IPS-18c (cell line): ENCODE data around the gene CALR.
A peak's percentile ranks its signal among the peaks of the same experiment; 100 is the strongest.
"Not testable (repeated sequence)": the region's sequence is repeated elsewhere in the genome, so short reads cannot be mapped to it uniquely, and the experiment has no call there.

Experiments used
- H3K4me3 ChIP-seq: 2 replicates; pipeline ENCODE4 v1.7.0; 2013; ENCODE audit warnings: low read depth, mild to moderate bottlenecking, low read length, moderate library complexity; ENCODE audit not compliant: insufficient read depth
- H3K9me3 ChIP-seq: one replicate; pipeline ENCODE4 v1.6.1; 2013; ENCODE audit warnings: mild to moderate bottlenecking, low read length, moderate library complexity; ENCODE audit not compliant: control insufficient read depth, insufficient read depth

Gene CALR

DNA sequence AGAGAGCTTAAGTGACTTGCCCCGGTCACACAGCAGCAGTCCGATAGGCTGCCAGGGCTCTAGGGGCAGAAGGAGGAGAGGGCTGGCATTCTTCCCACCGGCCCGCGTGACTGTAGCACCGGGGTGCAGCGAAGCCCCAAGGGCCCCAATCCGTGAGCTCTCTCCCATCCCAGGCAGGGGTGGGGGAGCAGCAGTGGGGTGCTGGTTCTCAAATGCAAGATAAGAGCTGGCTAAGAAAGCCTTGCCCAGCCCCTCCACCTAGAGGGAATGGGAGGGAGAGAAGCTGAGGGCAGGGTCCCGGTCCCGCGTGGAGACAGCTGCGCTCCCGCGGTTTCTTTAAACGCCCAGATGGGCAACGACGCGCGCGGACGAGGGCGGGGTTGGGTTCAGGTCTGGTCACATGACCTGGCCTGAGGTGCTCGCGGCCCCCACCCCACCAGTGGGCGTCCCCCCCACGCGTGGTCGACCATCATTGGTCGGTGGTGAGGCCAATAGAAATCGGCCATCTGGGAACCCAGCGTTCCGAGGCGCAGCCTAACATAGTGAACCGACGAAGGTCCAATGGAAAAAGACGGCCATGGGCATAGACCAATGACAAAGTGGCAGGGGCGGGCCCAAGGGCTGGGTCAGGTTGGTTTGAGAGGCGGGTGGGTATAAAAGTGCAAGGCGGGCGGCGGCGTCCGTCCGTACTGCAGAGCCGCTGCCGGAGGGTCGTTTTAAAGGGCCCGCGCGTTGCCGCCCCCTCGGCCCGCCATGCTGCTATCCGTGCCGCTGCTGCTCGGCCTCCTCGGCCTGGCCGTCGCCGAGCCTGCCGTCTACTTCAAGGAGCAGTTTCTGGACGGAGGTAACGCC, at the start of gene CALR:
Gene CALR, plus strand, starts transcription at position 683 of the 852 bp plus-strand sequence. Its CDS starts 71 bp downstream, at position 754.
- peak within 1 kb of the TSS; percentile 99 for H3K4me3 ChIP-seq

DNA sequence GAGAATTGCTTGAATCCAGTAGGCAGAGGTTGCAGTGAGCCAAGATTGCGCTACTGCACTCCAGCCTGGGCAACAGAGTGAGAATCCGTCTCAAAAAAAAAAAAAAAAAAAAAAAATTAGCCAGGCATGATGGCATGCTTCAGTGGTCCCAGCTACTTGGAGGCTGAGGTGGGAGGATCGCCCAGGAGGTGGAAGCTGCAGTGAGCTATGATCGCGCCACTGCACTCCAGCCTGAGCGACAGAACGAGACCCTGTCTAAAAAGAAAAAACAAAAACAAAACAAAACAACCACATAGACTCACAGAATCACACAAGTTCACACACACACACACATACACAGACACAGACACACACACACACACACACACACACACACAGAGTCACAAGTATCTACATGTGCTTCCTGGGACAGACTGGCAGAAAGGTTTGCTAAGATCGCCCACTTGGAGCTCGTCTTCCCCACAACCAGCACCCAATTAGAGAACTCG, 48.1 kb upstream of the CALR start:
- H3K9me3 ChIP-seq, result not testable (repeated sequence)

More for the DNA sequence above, at the start of gene CALR:
- H3K9me3 ChIP-seq, result no peaks in the 10 kb centered on the region

DNA sequence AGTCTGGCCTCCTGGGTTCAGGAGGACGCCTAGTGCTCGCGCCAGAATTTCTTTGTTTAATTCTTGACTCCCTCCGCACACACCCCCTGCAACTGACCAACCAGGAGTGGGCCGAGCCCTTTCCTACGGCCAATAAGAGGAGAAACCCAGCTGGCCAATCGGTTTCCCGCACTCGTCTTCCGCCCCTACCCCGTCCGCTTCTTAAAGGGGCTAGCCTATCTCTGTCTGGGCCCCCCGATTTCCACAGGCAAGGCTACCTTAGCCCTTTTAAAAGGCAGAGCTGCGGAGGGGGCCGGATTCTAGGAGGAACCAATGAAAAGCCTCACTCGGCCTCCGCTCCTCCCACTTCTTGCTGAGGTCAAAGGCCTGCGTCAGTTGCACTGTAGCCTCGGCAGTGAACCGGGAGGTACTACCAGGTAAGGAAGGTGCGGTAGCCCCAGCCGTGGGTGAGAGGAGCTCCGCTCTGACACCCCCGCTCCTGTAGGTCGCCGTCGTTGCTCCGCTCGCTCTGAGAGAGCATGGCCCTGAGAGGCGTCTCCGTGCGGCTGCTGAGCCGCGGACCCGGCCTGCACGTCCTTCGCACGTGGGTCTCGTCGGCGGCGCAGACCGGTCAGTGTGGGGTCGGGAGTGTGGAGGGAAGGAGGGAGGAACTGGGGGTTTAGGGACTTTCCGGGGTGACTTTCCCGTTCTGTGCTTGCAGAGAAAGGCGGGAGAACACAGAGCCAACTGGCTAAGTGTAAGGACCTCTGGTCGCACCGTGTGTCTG, 47.4 kb upstream of the CALR start, which contains the start of gene GCDH:
Gene GCDH, plus strand, starts transcription at position 374 of the 766 bp plus-strand sequence. Its CDS starts 145 bp downstream, at position 519.
- Histone ChIP-seq H3K9me3 (no peaks in the 10 kb centered on the region), H3K4me3 (peak within 1 kb of the TSS; percentile 99)

More for the DNA sequence above, 48.1 kb upstream of the CALR start:
- peak overlapping the region; percentile 31; the same call in 1 of the 2 replicates for H3K4me3 ChIP-seq

DNA sequence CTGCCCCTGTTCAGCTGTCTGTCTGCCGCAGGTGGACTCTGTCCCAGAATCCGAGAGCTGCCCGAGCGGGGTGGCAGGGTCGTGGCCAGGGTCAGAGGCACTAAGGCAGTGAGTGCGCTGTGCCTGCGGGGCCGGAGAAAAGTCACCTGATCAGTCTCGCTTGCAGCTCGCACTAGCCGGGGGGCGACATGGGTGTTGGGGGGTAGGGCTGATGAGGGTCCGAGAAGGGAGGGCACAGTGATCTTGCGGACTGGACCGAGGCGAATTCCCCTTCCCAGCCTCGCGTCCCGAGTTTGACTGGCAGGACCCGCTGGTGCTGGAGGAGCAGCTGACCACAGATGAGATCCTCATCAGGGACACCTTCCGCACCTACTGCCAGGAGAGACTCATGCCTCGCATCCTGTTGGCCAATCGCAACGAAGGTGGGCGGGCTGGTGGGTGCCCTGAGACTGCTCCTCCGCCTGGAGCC, 46.8 kb upstream of the CALR start:
- Histone ChIP-seq H3K9me3 (no peaks in the 10 kb centered on the region), H3K4me3 (peak overlapping the region; percentile 99)

DNA sequence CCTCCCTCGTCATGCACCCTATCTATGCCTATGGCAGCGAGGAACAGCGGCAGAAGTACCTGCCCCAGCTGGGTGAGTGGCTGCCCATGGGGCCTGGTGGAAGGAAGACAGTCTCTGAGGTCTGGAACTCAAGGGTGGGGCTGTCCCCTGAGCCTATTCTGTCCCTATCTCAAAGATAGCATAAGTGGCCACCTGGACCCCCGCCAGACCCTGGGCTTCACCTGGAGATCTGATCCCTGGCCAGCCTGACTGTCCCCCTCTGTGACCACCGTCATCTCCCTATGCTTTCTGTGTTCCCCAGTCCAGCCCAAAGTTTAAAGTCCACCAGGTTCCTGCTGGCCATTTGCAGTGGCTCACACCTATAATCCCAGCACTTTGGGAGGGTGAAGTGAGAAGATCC, 44.8 kb upstream of the CALR start:
- no peaks in the 10 kb centered on the region for H3K9me3 ChIP-seq
- H3K4me3 ChIP-seq, result no peak overlapping the region

DNA sequence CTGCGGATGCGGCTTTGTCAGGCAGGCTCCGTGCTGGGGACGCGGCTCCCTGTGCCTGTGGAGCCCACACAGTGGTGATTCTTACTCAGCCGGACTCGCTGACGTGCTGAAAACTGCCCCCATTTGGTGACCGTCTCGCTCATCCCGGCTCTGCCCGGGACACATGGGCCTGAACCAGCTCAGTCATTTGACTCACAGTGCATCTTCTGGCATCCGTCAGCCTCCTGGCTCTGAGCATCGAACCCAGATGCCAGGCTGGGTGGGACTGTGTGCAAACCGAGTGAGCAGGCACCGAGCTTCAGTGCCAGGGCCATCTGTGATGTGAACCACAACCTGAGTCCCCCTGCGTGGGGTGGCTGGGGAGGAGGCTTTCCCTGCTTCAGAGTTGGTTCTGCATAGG, 41.9 kb upstream of the CALR start:
- Histone ChIP-seq H3K4me3 (no peak overlapping the region), H3K9me3 (no peaks in the 10 kb centered on the region)

DNA sequence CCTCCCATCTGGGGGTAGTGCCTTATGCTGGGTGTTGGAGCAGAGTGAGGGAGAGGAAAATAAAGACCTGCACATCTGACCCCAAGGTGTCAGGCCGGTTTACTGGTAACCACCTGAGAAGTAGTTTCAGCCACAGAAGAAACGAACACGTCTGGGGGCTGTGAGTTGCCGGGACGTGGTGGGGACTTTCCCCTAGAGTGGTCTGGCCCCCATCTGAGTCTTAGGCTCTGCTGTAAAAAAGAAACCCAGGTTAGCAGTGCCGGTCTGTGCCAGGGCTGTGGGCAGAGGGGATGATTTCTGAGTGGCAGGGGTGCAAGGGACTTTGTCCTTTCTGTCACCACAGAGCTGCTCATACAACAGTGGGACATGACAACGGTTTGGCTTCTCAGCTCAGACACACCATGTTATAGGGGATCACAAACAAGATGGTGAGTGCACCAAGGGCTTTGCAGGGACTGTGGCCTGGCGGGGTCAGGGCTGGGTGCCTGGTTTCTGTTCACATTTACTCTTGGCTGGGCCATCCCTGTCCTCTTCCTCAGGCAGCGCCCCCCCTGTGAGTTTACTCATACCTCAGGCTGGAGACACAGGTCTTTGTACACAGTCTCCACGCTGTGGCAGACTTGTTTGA, 38.4 kb upstream of the CALR start:
- H3K9me3 ChIP-seq, result no peaks in the 10 kb centered on the region
- no peak overlapping the region for H3K4me3 ChIP-seq

DNA sequence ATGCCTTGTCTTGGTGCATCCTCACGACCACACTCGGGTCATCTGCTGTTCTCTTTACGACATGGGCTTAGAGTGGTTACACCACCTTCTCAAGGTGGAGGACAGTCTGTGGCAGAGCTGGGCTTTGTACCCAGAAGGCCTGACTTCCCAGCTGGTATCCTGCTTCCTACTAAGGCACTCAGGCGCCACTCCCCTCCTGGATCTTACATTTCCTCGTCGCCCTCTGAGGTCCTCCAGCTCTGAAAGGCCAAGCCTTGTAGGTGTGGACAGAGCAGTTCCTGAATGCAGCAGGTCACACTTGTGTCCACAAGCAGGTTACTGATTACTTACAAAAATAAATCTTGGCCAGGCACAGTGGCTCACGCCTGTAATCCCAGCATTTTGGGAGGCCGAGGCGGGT, 31.2 kb upstream of the CALR start:
- Histone ChIP-seq H3K9me3 (no peaks in the 10 kb centered on the region), H3K4me3 (no peak overlapping the region)

DNA sequence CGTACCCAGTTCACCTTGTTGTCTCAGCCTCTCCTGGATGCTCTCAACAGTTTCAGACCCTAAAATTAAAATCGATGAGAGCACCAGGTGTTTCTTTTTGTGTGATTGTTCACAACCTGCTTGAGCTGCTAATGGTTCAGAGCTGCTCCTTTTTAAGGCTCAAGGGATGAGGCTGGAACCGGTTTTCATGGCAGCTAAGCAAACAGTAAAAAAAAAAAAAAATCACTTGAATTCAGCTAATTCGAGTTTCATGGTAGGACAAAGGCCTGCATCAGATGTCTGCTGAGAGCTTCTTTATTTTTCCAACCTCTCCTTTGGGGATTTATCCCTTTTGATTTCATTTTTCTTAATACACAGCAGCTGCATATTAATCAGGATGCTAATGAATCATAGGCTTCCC, 25.8 kb upstream of the CALR start:
- no peak overlapping the region for H3K4me3 ChIP-seq

DNA sequence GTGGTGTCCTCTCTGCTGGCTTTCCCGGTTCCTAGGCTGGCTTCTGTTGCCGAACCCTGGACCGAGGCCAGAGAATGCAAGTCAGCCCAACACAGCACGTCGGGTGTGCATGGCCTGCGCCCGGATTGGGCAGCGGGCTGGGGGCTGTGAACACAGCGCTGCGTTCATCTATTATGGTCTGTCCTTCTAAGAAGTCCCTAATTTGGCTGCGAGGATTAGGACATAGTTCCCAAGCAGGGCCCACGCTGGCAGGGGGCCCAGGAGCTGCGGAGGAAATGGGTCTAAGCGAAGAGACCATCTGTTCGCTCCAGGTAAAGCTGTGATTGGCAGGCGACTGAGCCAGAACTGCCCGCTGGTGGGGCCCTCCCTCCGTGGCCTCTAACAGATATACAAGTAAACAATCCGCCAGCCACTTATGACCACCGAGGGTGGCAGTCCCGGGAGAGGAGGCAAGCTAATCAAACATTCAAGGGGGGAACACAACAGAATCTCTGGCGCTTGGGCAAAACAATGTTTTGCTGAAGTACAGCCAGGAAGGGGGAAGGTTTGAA, 25.3 kb upstream of the CALR start:
- peak overlapping the region; percentile 31 for H3K4me3 ChIP-seq

More for the DNA sequence above, 25.8 kb upstream of the CALR start:
- H3K9me3 ChIP-seq, result no peaks in the 10 kb centered on the region

DNA sequence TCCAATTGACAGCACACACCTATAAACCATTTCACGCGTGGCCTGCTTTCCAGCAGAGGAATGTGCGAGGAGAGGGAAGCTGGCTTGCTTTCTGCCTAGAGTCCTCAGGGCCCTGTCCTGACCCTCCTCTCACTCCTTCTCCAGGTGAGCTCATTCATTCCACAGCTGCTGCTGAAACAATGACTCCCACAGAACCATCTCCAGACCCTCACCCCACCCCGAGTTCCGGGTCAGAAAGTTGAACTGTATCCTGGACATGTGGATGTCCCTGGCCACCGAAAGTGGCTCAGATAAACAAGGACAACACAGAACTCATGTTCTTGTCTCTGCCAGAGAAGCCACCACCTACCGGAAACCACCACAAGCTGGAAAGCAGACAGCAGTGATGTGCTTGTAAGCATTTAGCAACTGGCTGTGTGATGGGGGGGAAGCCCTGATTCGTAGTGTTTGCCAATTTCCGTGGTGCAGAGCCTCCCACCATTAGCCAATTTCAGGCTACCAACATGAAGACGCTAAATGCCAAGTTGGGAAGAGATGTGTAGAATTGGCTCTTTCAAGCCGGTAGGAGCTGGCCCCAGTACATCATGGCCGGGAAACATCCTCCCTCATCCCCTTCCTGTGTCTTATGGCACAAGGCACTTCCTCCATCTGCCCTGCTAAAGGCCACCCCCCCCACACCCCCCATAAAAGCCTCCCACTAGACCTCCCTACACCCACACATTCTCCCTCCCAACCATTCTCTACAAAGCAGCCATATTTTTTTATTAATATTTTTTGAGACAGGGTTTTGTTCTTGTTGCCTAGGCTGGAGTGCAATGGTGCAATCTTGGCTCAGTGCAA, 24.3 kb upstream of the CALR start:
- H3K9me3 ChIP-seq, result peaks cover 4% of the 10 kb centered on the region
- no peak overlapping the region for H3K4me3 ChIP-seq

More for the DNA sequence above, 25.3 kb upstream of the CALR start:
- H3K9me3 ChIP-seq, result peaks cover 2% of the 10 kb centered on the region

DNA sequence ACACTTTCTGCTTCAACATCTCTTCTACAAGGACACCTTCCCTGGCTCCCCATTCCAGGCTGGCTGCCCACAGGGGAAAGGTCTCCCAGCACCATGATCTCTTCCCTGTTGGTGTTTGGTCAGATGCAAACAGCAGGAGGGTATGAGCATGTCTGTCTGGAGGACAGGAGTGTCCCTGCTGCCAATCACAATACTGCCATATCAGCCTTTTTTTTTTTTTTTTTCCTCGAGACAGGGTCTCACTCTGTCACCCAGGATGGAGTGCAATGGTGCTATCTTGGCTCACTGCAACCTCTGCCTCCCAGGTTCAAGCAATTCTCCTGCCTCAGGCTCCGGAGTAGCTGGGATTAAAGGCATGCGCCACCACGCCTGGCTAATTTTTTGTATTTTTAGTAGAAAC, 22.5 kb upstream of the CALR start:
- not testable (repeated sequence) for H3K4me3 ChIP-seq, H3K9me3 ChIP-seq

DNA sequence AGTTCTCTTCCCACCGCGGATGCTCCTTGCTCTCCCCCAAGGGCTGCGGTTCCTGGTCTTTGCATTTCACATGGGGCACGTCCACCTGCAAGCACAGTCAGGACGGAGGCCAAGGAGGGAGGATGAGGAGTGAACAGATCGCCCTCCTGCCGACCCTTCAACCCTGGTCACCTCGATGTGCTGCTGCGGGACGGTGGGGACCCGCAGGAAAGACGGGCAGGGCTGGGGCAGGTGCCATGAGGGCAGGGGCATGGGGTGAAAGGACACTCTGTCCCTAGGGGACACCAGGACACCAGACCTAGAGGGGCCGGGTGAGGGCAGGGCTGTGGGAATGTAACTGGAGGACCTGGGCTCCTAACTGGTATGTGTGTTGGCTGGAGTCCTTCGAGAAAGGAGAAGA, 20.2 kb upstream of the CALR start:
- H3K4me3 ChIP-seq, result no peak overlapping the region
- H3K9me3 ChIP-seq, result peaks cover 4% of the 10 kb centered on the region

DNA sequence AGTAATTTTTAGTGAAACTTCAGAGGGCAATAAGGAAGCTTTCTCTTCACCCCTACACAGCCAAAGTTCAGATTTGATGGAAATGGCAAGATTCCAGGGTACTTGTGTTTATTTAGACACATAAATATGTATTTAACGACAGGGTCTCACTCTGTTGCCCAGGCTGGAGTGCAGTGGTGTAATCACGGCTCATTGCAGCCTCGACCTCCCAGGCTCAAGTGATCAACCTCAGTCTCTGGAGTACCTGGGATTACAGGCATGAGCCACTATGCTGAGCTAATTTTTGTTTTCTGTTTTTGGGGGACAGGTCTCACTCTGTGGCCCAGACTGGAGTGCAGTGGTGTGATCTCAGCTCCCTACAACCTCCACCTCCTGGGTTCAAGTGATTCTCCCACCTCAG, 17.4 kb upstream of the CALR start:
- H3K9me3 ChIP-seq, result peaks cover 4% of the 10 kb centered on the region
- H3K4me3 ChIP-seq, result no peak overlapping the region

DNA sequence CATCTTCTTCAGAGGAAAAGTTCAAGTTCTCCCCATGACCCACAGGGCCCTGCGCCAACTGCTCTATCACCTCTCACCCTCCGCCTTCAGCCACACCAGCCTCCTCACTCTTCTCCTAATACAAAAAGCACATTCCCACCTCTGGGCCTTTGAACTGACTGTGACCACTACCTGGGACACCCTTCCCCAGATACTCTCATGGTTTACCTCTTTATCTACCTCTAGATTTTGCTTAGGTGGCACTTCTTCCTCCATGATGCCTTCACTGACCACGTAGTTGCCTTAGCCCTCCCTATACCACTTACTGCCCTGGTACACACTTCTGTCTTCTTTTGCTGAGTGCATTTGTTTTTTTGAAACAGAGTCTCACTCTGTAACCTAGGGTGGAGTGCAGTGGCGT, 15.4 kb upstream of the CALR start:
- Histone ChIP-seq H3K4me3 (no peak overlapping the region), H3K9me3 (peaks cover 3% of the 10 kb centered on the region)

DNA sequence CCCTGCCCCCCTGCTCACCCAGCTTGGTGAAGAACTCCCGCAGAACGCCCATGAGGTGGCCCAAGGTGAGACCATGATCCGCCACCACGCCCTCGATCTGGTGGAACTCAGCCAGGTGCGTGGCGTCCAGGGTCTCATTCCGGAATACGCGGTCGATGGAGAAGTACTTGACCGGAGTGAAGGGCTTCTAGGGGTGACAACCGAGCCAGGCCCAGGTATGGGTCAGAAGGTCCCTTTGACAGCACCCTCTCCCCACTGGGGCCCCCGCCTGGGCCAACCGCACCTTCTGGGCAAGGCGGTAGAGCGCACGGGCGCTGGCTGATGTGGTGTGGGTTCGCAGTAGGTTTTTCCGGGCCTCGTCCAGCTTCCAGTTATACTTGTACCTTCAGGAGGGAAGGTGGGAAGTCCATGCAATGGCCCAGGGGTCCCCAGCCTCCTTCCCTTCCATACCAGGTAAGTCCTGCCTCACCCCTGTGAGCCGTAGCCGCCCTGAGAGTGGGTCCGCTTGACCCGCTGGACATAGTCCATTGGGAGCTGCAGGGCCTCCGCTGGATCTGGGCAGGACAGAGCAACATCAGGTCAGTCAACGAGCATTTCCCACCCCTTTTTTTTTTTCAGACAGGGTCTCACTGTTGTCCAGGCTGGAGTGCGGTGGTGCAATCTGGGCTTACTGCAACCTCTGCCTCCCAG, 13.6 kb upstream of the CALR start:
- H3K4me3 ChIP-seq, result no peak overlapping the region
- no peaks in the 10 kb centered on the region for H3K9me3 ChIP-seq
